T-helper 2 cell treated with Interferon-gamma antibody and Interleukin-4, amounts not matched to agents 5 μg/mL and 100 μg/mL, for 36 hours (primary cell): ENCODE measurements around the gene CALHM6.

Experiments
- DNase-seq: peaks from one replicate; pipeline ENCODE4 v3.0.0; 2021; ENCODE audit warnings: low spot score
- H3K27ac Mint-ChIP-seq: one replicate; pipeline ENCODE4 v1.8.0; 2021; ENCODE audit warnings: mild to moderate bottlenecking, mixed read lengths
- H3K27me3 Mint-ChIP-seq: one replicate; pipeline ENCODE4 v1.8.0; 2021; ENCODE audit warnings: low read depth, mixed read lengths
- H3K36me3 Mint-ChIP-seq: one replicate; pipeline ENCODE4 v1.8.0; 2021; ENCODE audit warnings: low read depth, mixed read lengths
- H3K4me1 Mint-ChIP-seq: one replicate; pipeline ENCODE4 v1.8.0; 2021; ENCODE audit warnings: low read depth, mixed read lengths
- H3K4me3 Mint-ChIP-seq: one replicate; pipeline ENCODE4 v1.8.0; 2022; ENCODE audit warnings: mild to moderate bottlenecking, moderate library complexity, mixed read lengths
- H3K9me3 Mint-ChIP-seq: one replicate; pipeline ENCODE4 v1.8.0; 2021; ENCODE audit warnings: mixed read lengths

Gene CALHM6

GRCh38 chr6:116461331-116461931 lies at the start of gene CALHM6:
CALHM6 (plus strand) TSS chr6:116461375; CDS start chr6:116461930, 555 bp downstream.
- no peak for DNase-seq

DNA sequence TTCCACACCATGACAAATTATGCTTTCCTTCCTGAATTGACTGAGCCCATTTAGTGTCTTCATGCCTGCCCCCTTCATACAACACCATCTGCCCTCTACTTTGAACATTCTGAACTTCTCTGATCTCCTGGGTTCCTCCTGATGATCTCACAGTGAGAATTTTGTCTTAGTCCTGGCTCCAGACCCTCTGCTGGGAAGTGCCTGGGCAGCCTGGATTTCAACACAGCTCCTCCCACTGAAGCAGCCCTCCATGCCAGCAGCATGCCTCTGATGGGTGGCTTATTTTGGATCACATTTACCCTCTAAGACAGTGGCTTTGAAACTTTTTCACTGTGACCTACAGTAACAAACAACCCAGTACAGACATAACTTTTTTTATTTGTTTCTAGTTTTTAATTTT lies 48.9 kb upstream of the CALHM6 start:
- Mint-ChIP-seq H3K27me3 (peaks cover 2% of the 10 kb centered on the region), H3K9me3 (no peaks in the 10 kb centered on the region), H3K4me1 (no peaks in the 10 kb centered on the region), H3K36me3 (no peaks in the 10 kb centered on the region), H3K27ac (no peak overlapping the region), H3K4me3 (no peak overlapping the region)
- DNase-seq = no peak

More at GRCh38 chr6:116461331-116461931, at the start of gene CALHM6:
- H3K36me3 Mint-ChIP-seq = peaks cover 14% of the 10 kb centered on the region
- H3K27me3 Mint-ChIP-seq = peaks cover 37% of the 10 kb centered on the region
- peaks cover 55% of the 10 kb centered on the region for H3K4me1 Mint-ChIP-seq
- H3K9me3 Mint-ChIP-seq = no peaks in the 10 kb centered on the region
- H3K4me3 Mint-ChIP-seq = peak within 1 kb of the TSS; percentile 71
- H3K27ac Mint-ChIP-seq = peak within 1 kb of the TSS; percentile 51

- Mint-ChIP-seq H3K27me3 (peaks cover 2% of the 10 kb centered on the region), H3K4me1 (no peaks in the 10 kb centered on the region), H3K36me3 (no peaks in the 10 kb centered on the region), H3K4me3 (no peak overlapping the region), H3K27ac (no peak overlapping the region), H3K9me3 (no peaks in the 10 kb centered on the region)
- no peak for DNase-seq
Measured at GRCh38 chr6:116413357-116413756, 47.8 kb upstream of the CALHM6 start.

- no peaks in the 10 kb centered on the region for H3K36me3 Mint-ChIP-seq
- H3K9me3 Mint-ChIP-seq = no peaks in the 10 kb centered on the region
- H3K4me3 Mint-ChIP-seq = no peak overlapping the region
- peaks cover 2% of the 10 kb centered on the region for H3K27me3 Mint-ChIP-seq
- H3K4me1 Mint-ChIP-seq = no peaks in the 10 kb centered on the region
- no peak for DNase-seq
- H3K27ac Mint-ChIP-seq = no peak overlapping the region
Measured at GRCh38 chr6:116417661-116418060, 43.5 kb upstream of the CALHM6 start.

DNA sequence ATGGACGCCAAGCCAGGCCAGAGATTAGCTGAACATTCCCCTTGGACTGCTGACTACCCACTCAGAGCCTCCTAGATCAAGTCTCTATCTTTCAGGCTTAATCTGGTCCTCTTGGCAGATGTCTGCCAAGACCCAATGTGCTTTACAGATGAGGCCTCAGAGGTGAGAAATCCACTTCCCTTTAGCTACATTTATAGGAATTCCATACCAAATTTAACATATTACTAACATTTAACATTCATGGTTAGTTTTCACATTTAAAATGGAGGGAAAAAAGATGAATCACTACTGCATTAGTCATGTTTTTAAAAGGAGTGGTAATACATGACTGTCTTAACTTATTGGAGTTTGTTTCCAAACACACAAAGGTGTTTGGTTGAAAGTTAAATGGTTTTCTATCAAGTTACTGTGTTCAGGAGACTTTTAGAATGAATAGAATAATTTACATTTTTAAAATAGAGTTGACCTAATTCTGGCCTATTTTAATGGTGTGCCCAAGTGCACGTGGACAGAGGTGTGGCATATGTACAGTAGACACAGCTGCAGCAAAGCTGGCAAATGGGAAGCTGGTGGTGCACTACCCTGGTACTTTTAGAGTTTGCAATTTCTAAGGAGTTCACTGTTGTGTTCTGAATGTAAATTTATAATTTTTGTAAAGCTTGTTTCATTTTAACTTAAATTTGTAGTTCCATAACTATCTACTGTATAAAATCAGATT lies 41.9 kb upstream of the CALHM6 start:
- Mint-ChIP-seq H3K27ac (no peak overlapping the region), H3K4me1 (no peaks in the 10 kb centered on the region), H3K9me3 (no peaks in the 10 kb centered on the region), H3K36me3 (no peaks in the 10 kb centered on the region), H3K4me3 (no peak overlapping the region), H3K27me3 (peaks cover 2% of the 10 kb centered on the region)
- DNase-seq = no peak

DNA sequence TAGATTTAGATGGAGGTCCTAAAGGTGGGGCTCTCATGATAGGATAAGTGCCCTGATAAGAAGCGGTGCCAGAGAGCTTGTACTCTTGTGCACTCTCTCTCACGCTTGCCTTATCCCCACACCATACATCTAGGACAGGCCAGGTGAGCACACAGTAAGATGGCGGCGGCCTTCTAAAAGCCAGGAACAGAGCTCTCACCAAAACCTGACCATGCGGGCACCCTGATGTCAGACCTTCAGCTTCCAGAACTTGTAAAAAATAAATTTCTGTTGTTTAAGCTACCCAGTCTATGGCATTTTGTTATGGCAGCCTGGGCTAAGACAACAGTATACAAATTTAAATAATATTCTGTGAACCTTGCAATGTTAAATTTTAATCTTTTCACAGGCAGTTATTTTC lies 40.8 kb upstream of the CALHM6 start:
- Mint-ChIP-seq H3K9me3 (no peaks in the 10 kb centered on the region), H3K27ac (no peak overlapping the region), H3K27me3 (peaks cover 2% of the 10 kb centered on the region), H3K4me1 (no peaks in the 10 kb centered on the region), H3K4me3 (no peak overlapping the region), H3K36me3 (no peaks in the 10 kb centered on the region)
- DNase-seq = no peak

GRCh38 chr6:116422238-116422637 lies 38.9 kb upstream of the CALHM6 start:
- Mint-ChIP-seq H3K4me1 (no peaks in the 10 kb centered on the region), H3K36me3 (no peaks in the 10 kb centered on the region), H3K9me3 (no peaks in the 10 kb centered on the region), H3K27ac (no peak overlapping the region), H3K4me3 (no peak overlapping the region), H3K27me3 (no peaks in the 10 kb centered on the region)
- no peak for DNase-seq

GRCh38 chr6:116424001-116424400 lies 37.2 kb upstream of the CALHM6 start:
- H3K4me3 Mint-ChIP-seq = no peak overlapping the region
- DNase-seq = no peak
- no peaks in the 10 kb centered on the region for H3K27me3 Mint-ChIP-seq
- no peak overlapping the region for H3K27ac Mint-ChIP-seq
- H3K9me3 Mint-ChIP-seq = no peaks in the 10 kb centered on the region
- no peaks in the 10 kb centered on the region for H3K36me3 Mint-ChIP-seq
- no peaks in the 10 kb centered on the region for H3K4me1 Mint-ChIP-seq

DNA sequence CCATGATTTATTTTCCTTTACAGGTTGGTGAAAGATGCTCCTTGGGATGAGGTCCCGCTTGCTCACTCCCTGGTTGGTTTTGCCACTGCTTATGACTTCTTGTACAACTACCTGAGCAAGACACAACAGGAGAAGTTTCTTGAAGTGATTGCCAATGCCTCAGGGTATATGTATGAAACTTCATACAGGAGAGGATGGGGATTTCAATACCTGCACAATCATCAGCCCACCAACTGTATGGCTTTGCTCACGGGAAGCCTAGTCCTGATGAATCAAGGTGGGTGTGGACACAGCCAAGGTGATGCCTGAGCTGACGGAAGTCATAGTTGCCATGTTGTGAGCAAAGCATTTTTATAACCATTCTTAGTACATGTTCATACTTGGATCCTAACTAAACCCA lies 34.6 kb upstream of the CALHM6 start:
- no peaks in the 10 kb centered on the region for H3K9me3 Mint-ChIP-seq
- no peak overlapping the region for H3K4me3 Mint-ChIP-seq
- no peaks in the 10 kb centered on the region for H3K36me3 Mint-ChIP-seq

DNA sequence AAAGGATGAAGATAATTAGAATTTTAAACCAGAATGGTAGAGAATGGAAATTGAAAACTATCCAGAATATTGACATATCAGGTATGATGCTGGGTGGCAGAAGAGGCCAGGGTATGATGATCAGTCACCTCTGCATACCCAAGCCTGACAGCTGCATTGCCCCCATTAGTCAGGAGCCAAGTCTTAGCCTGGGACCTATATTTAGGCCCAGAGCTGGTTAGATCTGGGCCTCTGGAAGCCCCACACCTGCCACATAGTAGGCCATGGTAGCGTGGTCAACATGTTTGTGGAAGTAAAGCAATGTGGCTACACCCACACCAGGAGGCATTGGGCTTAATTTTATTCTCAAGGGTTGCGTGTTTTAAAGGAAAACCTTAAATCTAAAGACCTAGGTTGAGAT lies 32.1 kb upstream of the CALHM6 start:
- no peaks in the 10 kb centered on the region for H3K9me3 Mint-ChIP-seq
- no peak for DNase-seq
- no peaks in the 10 kb centered on the region for H3K4me1 Mint-ChIP-seq
- no peak overlapping the region for H3K4me3 Mint-ChIP-seq
- no peaks in the 10 kb centered on the region for H3K36me3 Mint-ChIP-seq
- no peaks in the 10 kb centered on the region for H3K27me3 Mint-ChIP-seq
- H3K27ac Mint-ChIP-seq = no peak overlapping the region

More for the DNA sequence above, 34.6 kb upstream of the CALHM6 start:
- Mint-ChIP-seq H3K27me3 (no peaks in the 10 kb centered on the region), H3K27ac (no peak overlapping the region), H3K4me1 (no peaks in the 10 kb centered on the region)
- DNase-seq = no peak

DNA sequence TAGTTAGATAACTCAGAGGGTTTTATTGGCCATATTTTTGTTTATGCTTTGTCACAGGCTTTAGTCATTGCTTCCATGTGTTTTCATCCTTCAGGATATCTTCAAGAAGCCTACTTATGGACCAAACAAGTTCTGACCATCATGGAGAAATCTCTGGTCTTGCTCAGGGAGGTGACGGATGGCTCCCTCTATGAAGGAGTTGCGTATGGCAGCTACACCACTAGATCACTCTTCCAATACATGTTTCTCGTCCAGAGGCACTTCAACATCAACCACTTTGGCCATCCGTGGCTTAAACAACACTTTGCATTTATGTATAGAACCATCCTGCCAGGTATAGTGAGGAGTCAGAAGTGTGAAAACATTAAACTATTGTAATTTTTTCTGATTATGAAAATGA lies 30.3 kb upstream of the CALHM6 start:
- H3K36me3 Mint-ChIP-seq = no peaks in the 10 kb centered on the region
- H3K27ac Mint-ChIP-seq = no peak overlapping the region
- H3K27me3 Mint-ChIP-seq = peaks cover under 1% of the 10 kb centered on the region

GRCh38 chr6:116431964-116432595 lies 29.1 kb upstream of the CALHM6 start:
- Mint-ChIP-seq H3K4me3 (no peak overlapping the region), H3K36me3 (no peaks in the 10 kb centered on the region), H3K4me1 (no peaks in the 10 kb centered on the region), H3K9me3 (no peaks in the 10 kb centered on the region), H3K27me3 (peaks cover 4% of the 10 kb centered on the region), H3K27ac (no peak overlapping the region)
- DNase-seq = no peak

More for the DNA sequence above, 30.3 kb upstream of the CALHM6 start:
- H3K4me1 Mint-ChIP-seq = no peaks in the 10 kb centered on the region
- no peaks in the 10 kb centered on the region for H3K9me3 Mint-ChIP-seq
- no peak overlapping the region for H3K4me3 Mint-ChIP-seq
- no peak for DNase-seq

DNA sequence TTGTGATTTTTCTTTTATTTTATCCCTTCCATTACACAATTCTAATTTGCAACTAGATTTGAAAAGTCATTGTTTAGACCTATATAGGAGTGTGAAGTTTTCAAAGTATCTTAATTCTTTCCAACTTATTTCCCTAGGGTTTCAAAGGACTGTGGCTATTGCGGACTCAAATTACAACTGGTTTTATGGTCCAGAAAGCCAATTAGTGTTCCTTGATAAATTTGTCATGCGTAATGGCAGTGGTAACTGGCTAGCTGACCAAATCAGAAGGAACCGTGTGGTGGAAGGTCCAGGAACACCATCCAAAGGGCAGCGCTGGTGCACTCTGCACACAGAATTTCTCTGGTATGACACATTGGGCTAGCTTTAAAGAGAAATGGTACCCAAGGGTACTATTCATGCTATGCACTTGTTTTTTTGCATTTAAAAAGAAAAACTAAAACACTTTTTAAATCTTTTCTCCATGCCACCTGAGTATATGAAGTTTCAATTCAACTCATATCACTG lies 27.9 kb upstream of the CALHM6 start:
- no peaks in the 10 kb centered on the region for H3K4me1 Mint-ChIP-seq
- no peak overlapping the region for H3K4me3 Mint-ChIP-seq
- DNase-seq = no peak
- H3K36me3 Mint-ChIP-seq = no peaks in the 10 kb centered on the region
- no peaks in the 10 kb centered on the region for H3K9me3 Mint-ChIP-seq
- no peak overlapping the region for H3K27ac Mint-ChIP-seq
- peaks cover 11% of the 10 kb centered on the region for H3K27me3 Mint-ChIP-seq

- no peak for DNase-seq
- Mint-ChIP-seq H3K4me1 (no peaks in the 10 kb centered on the region), H3K9me3 (no peaks in the 10 kb centered on the region), H3K27me3 (peaks cover 15% of the 10 kb centered on the region), H3K27ac (no peak overlapping the region), H3K36me3 (no peaks in the 10 kb centered on the region), H3K4me3 (no peak overlapping the region)
Measured at GRCh38 chr6:116434056-116434725, 27.0 kb upstream of the CALHM6 start.
